GM19240 (cell line): ENCODE results near the gene SCYGR3.
"Not testable (repeated sequence)": the region's sequence is repeated elsewhere in the genome, so short reads cannot be mapped to it uniquely, and the experiment has no call there.

Experiments used
- DNase-seq: peaks from one replicate; pipeline ENCODE4 v3.0.0; 2011; ENCODE audit warnings: low spot score; ENCODE audit not compliant: insufficient read length

SCYGR3 gene

GRCh38 chr2:227613272-227613660 is 1.4 kb downstream of the SCYGR3 start:
- no peak for DNase-seq

- no peak for DNase-seq
Measured at GRCh38 chr2:227612546-227613271, 1.9 kb downstream of the SCYGR3 start.

- DNase-seq, result no peak
Measured at GRCh38 chr2:227610123-227610522, 4.5 kb downstream of the SCYGR3 start.

GRCh38 chr2:227608561-227609338 is 5.9 kb downstream of the SCYGR3 start:
- DNase-seq, result no peak

- no peak for DNase-seq
Measured at GRCh38 chr2:227607941-227608340, 6.7 kb downstream of the SCYGR3 start.

- DNase-seq, result no peak
Measured at GRCh38 chr2:227606476-227606875, 8.2 kb downstream of the SCYGR3 start.

GRCh38 chr2:227602358-227602757 is 12.3 kb downstream of the SCYGR3 start:
- DNase-seq, result no peak

GRCh38 chr2:227598835-227599503 is 15.7 kb downstream of the SCYGR3 start, which contains the start of gene SCYGR2:
TSS of gene SCYGR2 (plus strand) at chr2:227598893. CDS start at chr2:227598893, 0 bp downstream.
- DNase-seq, result not testable (repeated sequence)

GRCh38 chr2:227597998-227598397 is 16.6 kb downstream of the SCYGR3 start:
- no peak for DNase-seq

- DNase-seq, result no peak
Measured at GRCh38 chr2:227597036-227597435, 17.6 kb downstream of the SCYGR3 start.

- no peak for DNase-seq
Measured at GRCh38 chr2:227595797-227596196, 18.8 kb downstream of the SCYGR3 start.

GRCh38 chr2:227592694-227593387 is 21.8 kb downstream of the SCYGR3 start:
- DNase-seq, result no peak

GRCh38 chr2:227582369-227582768 is 32.3 kb downstream of the SCYGR3 start:
- no peak for DNase-seq

- DNase-seq, result no peak
Measured at GRCh38 chr2:227579791-227580190, 34.8 kb downstream of the SCYGR3 start.

GRCh38 chr2:227578642-227579041 is 36.0 kb downstream of the SCYGR3 start:
- DNase-seq, result no peak

GRCh38 chr2:227577555-227577954 is 37.1 kb downstream of the SCYGR3 start:
- no peak for DNase-seq

GRCh38 chr2:227576812-227577211 is 37.8 kb downstream of the SCYGR3 start:
- DNase-seq, result no peak

- no peak for DNase-seq
Measured at GRCh38 chr2:227576110-227576509, 38.5 kb downstream of the SCYGR3 start.

- no peak for DNase-seq
Measured at GRCh38 chr2:227570615-227571014, 44.0 kb downstream of the SCYGR3 start.

- DNase-seq, result no peak
Measured at GRCh38 chr2:227568852-227569169, 45.8 kb downstream of the SCYGR3 start.

GRCh38 chr2:227566012-227566411 is 48.6 kb downstream of the SCYGR3 start:
- no peak for DNase-seq

GRCh38 chr2:227565080-227565479 is 49.6 kb downstream of the SCYGR3 start:
- DNase-seq, result no peak
